ENCODE data around the gene USP15.

Gene USP15

GRCh38 chr12:62282057-62282774 lies 22.0 kb downstream of the USP15 start:
- DNase-seq (ENCODE audit: extremely low read depth, low read depth): no peak
- no peak for TF ChIP-seq CTCF (IDR thresholded peaks at IDR 0.05; ENCODE audit: low read depth, low read length)

- no peak for DNase-seq (ENCODE audit: extremely low read depth, low read depth)
- no peak for TF ChIP-seq CTCF (IDR thresholded peaks at IDR 0.05; ENCODE audit: low read depth, low read length)
These were observed 24.5 kb downstream of the USP15 start for GRCh38 chr12:62284749-62285148.

GRCh38 chr12:62285284-62285683 lies 25.1 kb downstream of the USP15 start:
- TF ChIP-seq CTCF (IDR thresholded peaks at IDR 0.05; ENCODE audit: low read depth, low read length): no peak
- DNase-seq (ENCODE audit: extremely low read depth, low read depth): no peak

- TF ChIP-seq CTCF (IDR thresholded peaks at IDR 0.05; ENCODE audit: low read depth, low read length): no peak
- DNase-seq (ENCODE audit: extremely low read depth, low read depth): no peak
These were observed 28.1 kb downstream of the USP15 start for GRCh38 chr12:62288328-62288727.

- TF ChIP-seq CTCF (IDR thresholded peaks at IDR 0.05; ENCODE audit: low read depth, low read length): no peak
- no peak for DNase-seq (ENCODE audit: extremely low read depth, low read depth)
These were observed 30.6 kb downstream of the USP15 start for GRCh38 chr12:62290846-62291245.

GRCh38 chr12:62291864-62292760 lies 31.9 kb downstream of the USP15 start:
- DNase-seq (ENCODE audit: extremely low read depth, low read depth): no peak
- no peak for TF ChIP-seq CTCF (IDR thresholded peaks at IDR 0.05; ENCODE audit: low read depth, low read length)

- DNase-seq (ENCODE audit: extremely low read depth, low read depth): no peak
- no peak for TF ChIP-seq CTCF (IDR thresholded peaks at IDR 0.05; ENCODE audit: low read depth, low read length)
These were observed 32.6 kb downstream of the USP15 start for GRCh38 chr12:62292761-62293344.
